Coronary artery (tissue), 2 donors: ENCODE results near the gene ASMTL.

Experiments used
- DNase-seq: peaks from one replicate; pipeline ENCODE4 v3.0.0-alpha.2; 2017; ENCODE audit warnings: low spot score
- H3K27ac ChIP-seq, 2 donors: fragments of 200-600 bp; sonication (generic); one replicate each; pipeline ENCODE4 v1.5.1; 2016 to 2019
- H3K4me3 ChIP-seq: fragments of 200-600 bp; sonication (generic); 2 replicates; pipeline ENCODE4 v1.5.1; 2016; ENCODE audit warnings: mild to moderate bottlenecking, moderate library complexity
- TF ChIP-seq, protein P1 (sequence below): fragments of 200-600 bp; sonication (generic); IDR thresholded peaks from one replicate; pipeline ENCODE4 v1.5.1; 2019; ENCODE audit warnings: antibody characterized with exemption

ASMTL gene, protein sequence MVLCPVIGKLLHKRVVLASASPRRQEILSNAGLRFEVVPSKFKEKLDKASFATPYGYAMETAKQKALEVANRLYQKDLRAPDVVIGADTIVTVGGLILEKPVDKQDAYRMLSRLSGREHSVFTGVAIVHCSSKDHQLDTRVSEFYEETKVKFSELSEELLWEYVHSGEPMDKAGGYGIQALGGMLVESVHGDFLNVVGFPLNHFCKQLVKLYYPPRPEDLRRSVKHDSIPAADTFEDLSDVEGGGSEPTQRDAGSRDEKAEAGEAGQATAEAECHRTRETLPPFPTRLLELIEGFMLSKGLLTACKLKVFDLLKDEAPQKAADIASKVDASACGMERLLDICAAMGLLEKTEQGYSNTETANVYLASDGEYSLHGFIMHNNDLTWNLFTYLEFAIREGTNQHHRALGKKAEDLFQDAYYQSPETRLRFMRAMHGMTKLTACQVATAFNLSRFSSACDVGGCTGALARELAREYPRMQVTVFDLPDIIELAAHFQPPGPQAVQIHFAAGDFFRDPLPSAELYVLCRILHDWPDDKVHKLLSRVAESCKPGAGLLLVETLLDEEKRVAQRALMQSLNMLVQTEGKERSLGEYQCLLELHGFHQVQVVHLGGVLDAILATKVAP

DNA sequence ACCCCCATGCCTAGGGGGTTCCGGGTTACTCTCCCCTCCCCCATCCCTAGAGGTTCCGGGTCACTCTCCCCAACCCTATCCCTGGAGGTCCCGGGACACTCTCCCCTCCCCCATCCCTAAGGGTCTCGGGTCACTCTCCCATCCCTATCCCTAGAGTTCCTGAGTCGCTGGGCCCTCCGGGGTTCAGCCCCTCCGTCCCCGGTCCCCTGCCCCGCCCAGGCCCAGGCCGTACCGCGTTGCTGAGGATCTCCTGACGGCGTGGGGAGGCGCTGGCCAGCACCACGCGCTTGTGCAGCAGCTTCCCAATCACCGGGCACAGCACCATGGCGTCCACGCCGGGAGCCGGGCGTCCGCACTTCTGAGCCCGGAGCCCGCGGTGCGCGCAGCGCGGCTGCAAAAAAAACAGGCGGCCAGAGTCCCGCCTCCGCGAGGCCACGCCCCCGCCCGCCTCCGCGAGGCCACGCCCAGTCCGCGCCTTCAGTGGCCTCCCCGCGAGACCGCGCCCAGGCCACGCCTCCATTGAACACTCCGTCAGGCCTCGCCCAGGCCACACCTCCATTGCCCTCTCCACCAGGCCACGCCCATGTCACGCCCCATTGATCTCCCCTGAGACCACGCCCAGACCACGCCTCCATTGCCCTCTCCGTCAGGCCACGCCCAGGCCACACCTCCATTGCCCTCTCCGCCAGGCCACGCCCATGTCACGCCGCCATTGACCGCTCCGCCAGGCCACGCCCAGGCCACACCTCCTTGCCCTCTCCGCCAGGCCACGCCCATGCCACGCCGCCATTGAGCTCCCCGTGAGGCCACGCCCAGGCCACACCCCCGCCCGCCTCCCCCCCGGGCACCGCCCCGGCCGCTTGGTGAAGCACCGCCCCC is at the start of gene ASMTL:
Gene ASMTL, minus strand, starts transcription at position 394 of the 879 bp plus-strand sequence. Its CDS starts 69 bp downstream, at position 325.
- peak; percentile 100 for DNase-seq
- Histone ChIP-seq H3K27ac (peak within 1 kb of the TSS; percentile 87 to 97), H3K4me3 (peak within 1 kb of the TSS; percentile 96)
- TF ChIP-seq, protein P1, sequence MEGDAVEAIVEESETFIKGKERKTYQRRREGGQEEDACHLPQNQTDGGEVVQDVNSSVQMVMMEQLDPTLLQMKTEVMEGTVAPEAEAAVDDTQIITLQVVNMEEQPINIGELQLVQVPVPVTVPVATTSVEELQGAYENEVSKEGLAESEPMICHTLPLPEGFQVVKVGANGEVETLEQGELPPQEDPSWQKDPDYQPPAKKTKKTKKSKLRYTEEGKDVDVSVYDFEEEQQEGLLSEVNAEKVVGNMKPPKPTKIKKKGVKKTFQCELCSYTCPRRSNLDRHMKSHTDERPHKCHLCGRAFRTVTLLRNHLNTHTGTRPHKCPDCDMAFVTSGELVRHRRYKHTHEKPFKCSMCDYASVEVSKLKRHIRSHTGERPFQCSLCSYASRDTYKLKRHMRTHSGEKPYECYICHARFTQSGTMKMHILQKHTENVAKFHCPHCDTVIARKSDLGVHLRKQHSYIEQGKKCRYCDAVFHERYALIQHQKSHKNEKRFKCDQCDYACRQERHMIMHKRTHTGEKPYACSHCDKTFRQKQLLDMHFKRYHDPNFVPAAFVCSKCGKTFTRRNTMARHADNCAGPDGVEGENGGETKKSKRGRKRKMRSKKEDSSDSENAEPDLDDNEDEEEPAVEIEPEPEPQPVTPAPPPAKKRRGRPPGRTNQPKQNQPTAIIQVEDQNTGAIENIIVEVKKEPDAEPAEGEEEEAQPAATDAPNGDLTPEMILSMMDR = no peak

DNA sequence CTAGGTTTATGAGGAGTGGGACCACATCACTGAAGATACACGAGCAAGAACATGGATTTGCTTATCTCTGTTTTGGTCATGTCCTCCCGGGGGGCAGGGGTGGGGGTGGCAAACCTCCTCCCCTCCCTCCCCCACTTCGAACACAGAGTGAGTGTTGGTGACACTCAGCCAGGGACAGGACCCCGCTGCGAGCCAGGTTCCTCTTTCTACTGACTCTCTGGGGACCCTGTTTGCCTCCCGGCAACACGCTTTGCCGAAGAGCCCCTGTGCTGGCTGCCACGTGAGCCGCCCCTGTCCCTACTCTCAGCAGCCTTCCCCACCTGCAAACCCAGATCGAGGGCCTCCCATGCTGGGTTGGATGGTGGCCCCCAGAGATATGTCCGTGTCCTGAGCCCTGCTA is 49.5 kb upstream of the ASMTL start:
- Histone ChIP-seq H3K27ac (no peak overlapping the region), H3K4me3 (no peak overlapping the region)
- no peak for DNase-seq
- TF ChIP-seq, protein P1 = no peak

DNA sequence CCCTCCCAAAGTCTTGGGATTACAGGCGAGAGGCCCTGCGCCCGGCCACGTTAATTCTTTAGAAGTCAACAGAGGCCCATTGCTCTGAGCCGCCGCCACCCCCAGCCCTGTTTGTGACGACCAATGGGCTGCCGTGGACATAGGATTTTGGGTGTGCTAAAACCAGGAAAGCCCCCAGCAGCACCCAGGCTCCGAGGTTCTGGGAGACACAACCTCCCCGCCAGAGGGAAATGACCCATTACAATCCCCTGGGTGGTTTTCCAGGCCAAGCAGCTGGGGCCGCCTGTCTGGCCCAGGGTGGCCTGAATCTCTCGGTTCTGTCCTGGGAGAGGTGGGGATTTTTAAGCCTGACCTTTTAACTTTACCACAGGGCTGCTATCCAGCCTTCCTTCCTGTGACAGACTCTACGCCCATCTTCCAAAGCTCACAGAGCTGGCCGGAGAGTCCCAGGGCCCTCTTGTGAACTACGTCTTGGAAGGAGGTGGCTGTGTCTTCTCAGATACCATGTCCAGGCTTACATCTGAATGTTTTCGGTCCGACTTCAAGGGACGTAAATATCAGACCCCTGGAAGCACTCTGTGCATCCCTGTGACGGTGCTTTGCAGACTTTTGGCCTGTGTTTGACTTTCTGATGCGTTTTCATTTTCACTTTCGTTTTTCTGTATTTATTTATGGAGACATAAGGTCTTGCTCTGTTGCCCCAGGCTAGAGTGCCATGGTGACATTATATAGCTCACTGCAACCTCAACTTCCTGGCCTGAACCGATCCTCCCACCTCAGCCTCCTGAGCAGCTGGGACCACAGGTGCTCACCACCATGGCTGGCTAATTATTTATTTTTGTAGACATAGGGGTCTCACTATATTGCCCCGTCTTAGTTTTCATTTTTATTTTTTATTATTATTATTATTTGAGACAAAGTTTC is 48.3 kb upstream of the ASMTL start:
- peak; percentile 43 for DNase-seq
- H3K4me3 ChIP-seq = peak overlapping the region; percentile 36
- TF ChIP-seq, protein P1 = no peak
- H3K27ac ChIP-seq = no peak overlapping the region

DNA sequence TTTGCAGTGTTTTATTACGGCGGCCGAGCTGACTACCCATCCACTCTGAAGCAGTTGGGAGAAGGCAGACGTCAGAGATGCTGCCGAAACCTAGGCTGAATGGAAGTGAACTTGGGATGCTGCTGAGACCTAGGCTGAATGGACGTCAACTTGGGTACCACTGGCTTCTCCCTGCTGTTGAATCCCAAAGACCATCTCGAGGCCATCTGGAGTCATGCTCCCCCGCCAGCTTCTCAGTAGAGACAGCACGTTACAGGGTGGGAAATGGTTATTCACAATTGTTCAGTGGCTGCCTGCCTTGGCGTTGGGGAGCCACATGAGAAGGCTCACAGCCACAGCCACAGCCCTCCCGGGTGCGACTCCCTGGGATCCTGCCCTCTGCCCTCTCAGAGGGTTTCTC is 43.4 kb upstream of the ASMTL start:
- Histone ChIP-seq H3K27ac (no peak overlapping the region), H3K4me3 (no peak overlapping the region)
- DNase-seq = no peak
- TF ChIP-seq, protein P1 = no peak

DNA sequence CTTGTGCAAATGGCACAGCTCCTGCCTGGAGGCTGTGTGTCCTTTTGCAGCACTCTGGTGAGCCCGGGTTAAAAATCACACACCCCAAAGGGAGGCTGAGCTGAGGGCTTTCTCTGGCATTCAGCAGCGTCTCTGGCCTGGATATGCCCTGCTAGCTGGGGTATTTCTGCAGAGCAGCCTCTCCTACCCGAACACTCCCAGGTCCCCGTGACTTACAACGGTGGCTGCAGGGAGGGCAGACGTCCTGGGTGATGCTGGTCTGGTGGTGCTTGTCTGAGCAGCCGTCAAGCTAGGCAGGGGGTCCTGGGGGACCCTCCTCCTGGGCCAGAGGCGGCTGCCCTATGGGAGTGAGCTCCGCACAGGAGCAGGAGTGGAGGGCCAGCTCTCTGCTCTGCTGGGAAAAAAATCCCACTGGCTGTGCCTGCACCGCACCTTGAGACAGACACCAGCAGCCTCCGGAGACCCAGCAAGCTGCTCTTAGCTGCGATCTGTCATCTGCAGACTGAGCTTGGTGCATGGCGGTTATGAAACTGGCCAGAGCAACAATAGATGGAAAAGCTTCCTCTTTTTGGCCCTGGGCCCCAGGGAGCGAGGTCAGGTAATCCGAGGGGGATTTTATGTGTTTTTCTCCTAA is 41.3 kb upstream of the ASMTL start:
- Histone ChIP-seq H3K4me3 (no peak overlapping the region), H3K27ac (no peak overlapping the region)
- DNase-seq = peak; percentile 68

More for the DNA sequence above, 41.3 kb upstream of the ASMTL start:
- TF ChIP-seq, protein P1 = no peak
